GM13977 (cell line): ENCODE results near the gene GRAMD1B.

Experiments used
- DNase-seq: peaks from one replicate; pipeline ENCODE4 v3.0.0; 2012; ENCODE audit warnings: low spot score
- in situ Hi-C: fragments of 300-500 bp; cut with MboI; formaldehyde crosslinking; loops from one replicate; pipeline ENCODE4 v1.12.0; 2022; ENCODE audit warnings: low sequenced_read_pairs, low pct_unique_long_range_greater_than_20kb, mixed read lengths, inconsistent platforms; ENCODE audit not compliant: unreplicated experiment
- TF ChIP-seq, protein P1 (sequence below): IDR thresholded peaks from 2 replicates; pipeline ENCODE4 v1.5.1; 2012; ENCODE audit warnings: mild to moderate bottlenecking, control low read depth; ENCODE audit not compliant: insufficient read depth; ENCODE audit errors: extremely low read depth, missing control alignments

GRAMD1B gene

DNA sequence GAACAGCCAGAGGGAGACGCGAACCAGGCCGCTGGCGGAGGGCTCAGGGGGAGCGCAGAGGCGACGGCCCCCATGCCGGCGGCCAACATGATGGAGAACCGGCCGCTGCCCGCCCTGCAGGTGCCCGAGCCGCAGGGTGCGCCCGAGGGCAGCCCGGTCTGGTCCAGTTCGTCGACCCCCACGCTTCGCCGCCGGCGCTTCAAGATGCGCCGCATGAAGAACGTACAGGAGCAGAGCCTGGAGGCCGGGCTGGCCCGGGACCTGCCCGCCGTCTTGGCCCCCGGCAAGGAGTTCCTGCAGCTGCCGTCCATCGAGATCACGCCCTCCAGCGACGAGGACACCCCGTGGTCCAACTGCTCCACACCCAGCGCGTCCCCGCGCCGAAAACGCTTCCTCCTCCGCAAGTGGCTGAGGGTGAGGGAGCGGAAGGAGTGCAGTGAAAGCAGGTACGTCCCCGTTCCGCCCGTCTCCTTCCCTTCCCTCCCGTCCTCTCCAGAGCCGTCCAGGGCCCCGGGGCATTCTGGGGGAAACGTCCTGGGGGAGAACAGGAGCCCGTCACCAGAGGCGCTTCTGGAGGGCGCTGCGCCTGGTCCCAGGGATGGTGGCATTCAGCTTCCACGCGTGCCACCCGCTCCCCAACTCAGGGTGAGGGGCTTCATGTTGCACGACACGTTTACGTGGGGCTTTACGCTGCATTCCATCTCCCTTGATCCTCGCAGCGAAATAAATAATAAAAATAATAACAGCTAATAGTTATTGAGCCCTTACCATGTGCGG is 840 bp downstream of the GRAMD1B start:
- TF ChIP-seq, protein P1, sequence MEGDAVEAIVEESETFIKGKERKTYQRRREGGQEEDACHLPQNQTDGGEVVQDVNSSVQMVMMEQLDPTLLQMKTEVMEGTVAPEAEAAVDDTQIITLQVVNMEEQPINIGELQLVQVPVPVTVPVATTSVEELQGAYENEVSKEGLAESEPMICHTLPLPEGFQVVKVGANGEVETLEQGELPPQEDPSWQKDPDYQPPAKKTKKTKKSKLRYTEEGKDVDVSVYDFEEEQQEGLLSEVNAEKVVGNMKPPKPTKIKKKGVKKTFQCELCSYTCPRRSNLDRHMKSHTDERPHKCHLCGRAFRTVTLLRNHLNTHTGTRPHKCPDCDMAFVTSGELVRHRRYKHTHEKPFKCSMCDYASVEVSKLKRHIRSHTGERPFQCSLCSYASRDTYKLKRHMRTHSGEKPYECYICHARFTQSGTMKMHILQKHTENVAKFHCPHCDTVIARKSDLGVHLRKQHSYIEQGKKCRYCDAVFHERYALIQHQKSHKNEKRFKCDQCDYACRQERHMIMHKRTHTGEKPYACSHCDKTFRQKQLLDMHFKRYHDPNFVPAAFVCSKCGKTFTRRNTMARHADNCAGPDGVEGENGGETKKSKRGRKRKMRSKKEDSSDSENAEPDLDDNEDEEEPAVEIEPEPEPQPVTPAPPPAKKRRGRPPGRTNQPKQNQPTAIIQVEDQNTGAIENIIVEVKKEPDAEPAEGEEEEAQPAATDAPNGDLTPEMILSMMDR: no peak
- in situ Hi-C loops: no loop called here
- peak; percentile 69 for DNase-seq

DNA sequence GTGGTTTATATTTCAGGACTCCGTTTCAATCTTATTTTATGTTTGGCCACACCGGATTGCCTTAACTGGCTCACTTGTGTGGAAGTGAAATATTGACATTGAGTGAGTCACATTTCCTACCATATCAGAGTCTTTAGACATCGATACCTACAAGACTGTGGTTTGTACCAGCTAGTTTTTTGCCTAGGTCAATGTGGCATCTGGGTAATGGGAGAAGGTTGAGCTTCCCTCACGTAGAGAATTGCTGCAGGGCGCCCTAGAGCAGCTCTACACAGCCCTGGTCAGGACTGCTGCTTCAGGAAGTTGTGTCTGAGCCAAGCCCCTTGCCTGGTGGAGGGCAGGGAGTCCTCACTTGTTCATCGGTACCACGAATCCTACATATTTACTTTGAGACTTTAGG is 1.6 kb downstream of the GRAMD1B start:
- in situ Hi-C loops: no loop called here
- TF ChIP-seq, protein P1: no peak
- no peak for DNase-seq

DNA sequence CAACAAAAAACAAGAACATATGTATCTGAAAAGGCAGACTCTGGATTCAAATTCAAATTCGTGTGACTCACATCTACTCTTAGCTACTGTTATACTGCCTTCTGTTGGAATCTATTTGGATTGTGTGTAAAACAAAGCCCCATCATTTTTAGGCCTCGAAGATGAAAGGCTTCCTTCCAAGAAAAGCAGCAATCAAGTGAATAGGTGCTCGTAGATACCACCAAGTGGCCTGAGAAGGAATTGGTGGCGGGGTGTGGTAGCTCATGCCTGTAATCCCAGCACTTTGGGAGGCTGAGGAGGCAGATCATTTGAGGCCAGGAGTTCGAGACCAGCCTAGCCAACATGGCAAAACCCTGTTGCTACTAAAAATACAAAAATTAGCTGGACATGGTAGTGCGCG is 4.2 kb downstream of the GRAMD1B start:
- in situ Hi-C loops: no loop called here
- DNase-seq: peak; percentile 37
- TF ChIP-seq, protein P1: peak; percentile 42

DNA sequence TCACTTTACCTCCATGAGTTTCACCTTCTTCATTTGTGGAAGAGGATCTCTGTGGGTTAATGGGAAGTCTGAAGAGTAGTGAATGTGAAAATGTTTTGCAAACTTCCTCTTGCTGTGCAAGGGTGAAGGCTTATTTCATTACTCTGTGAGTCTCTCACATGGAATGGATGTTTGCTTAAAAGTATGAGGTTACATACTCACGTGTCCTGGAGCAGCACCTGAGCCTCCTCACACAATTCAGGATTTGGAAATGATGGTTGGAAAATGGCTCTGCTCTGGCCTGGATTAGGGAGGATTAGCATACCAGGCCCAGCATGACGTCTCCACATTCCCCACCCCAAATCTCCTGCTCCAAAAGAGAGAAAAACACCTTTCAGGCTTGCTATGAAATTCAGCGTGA is 4.8 kb downstream of the GRAMD1B start:
- no peak for DNase-seq
- in situ Hi-C loops: no loop called here

DNA sequence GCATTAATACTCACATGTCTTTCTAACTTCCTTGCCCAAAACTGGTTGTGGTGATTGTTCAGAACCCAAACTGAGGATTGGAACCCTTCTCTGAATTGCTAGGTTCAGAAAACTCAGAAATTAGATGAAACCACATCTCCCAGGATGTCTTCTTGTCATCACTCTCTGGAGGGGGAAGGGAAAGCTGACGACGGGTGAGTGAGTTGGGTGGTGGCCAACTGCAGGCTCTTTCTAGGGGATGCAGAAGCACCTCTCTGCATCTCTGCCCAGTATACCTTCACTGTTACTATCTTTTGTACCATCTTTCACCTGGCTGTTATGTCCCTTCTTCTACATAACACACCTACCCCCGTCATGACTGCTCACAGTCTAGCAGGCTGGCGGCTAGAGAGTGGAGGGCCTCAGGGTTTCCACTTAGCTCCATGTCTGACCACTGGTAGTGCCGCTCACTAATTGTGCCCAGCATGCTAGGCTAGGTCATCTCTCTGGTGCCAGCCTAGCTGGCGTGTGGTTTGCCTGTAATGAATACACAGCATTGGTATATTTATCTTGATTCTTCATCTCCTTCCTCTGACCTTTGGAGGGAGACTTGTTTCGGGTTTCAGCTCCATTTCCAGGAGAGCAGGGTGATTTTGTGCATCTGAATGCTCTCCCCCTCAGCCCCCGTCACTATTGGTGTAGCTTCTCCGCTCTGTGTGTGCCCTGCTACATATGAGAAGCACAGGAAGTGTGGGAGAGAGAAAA is 7.3 kb downstream of the GRAMD1B start:
- in situ Hi-C loops: no loop called here
- TF ChIP-seq, protein P1: no peak
- no peak for DNase-seq

More for the DNA sequence above, 4.8 kb downstream of the GRAMD1B start:
- TF ChIP-seq, protein P1: no peak

DNA sequence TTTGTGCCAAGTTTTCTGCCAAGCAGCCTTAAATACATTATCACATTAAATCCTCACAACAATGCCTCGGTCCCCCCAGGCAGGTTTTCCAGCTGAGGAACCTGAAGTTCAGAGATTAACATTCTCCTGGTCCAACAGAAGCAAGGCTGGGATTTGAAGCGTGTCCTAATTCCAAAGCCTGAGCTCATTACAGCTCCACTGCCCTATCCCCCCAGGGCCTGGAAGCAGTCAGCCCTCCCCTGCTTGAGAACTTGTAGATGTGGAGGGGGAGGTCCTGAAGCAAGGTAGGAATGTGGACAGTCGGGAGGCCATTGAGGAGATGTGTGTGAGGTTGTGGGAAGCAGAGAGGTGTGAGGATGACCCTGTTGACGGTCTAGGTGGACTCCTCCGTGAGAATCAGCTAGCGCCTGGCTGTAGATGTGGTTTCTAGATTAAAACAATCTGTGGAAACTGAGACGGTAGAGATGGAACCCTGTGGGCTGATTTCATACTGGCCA is 8.1 kb downstream of the GRAMD1B start:
- no peak for DNase-seq
- in situ Hi-C loops: no loop called here
- TF ChIP-seq, protein P1: no peak
